ENCODE results near the gene FOXL2.

FOXL2 gene

GRCh38 chr3:138946663-138947494 is at the start of gene FOXL2, which contains the start of gene FOXL2NB:
TSS of gene FOXL2 (minus strand) at chr3:138947137. CDS start at chr3:138946722, 415 bp downstream.
TSS of gene FOXL2NB (plus strand) at chr3:138947217. CDS start at chr3:138947365, 148 bp downstream.
- no peak for DNase-seq (ENCODE audit: low read depth in 2 of 2)

DNA sequence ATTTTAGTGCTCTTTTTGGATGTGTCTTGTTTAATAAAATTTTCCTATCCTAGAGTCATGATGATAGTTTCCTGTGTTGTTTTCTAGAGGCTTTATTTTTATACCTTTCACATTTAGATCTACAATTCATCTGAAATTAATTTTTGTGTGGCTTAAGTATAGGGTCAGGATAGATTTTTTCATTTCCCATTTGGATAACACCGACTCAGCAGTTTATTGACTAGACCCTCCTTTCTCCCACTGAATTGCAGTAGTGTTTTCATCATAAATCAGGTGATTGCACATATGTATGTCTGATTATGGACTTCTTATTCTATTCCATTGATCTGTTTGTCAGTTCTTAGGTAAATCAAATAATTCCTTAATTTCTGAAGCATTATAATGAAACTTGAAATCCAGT is 48.8 kb upstream of the FOXL2 start:
- DNase-seq (ENCODE audit: low read depth in 2 of 2) = no peak

GRCh38 chr3:138987181-138987580 is 40.2 kb upstream of the FOXL2 start:
- no peak for DNase-seq (ENCODE audit: low read depth in 2 of 2)

DNA sequence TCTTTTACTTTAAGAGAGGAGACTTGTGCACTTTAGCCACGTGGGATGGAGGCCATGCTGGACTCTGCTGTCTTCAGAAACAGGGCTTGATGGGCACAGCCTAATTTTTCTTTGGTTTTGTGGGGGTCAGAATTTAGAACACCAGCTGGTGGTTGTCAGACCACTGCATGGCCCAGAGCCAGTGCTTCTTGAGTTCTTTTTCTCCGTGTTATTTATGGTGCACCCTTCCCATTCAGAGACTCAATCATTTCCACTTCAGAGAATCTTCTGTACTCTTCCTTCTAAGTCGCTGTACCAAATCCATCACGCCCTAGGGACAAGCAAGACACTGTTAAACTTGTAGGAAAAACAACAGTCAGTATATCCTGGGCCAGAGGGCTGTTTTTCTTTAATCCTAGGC is 39.0 kb upstream of the FOXL2 start:
- DNase-seq (ENCODE audit: low read depth in 2 of 2) = no peak

DNA sequence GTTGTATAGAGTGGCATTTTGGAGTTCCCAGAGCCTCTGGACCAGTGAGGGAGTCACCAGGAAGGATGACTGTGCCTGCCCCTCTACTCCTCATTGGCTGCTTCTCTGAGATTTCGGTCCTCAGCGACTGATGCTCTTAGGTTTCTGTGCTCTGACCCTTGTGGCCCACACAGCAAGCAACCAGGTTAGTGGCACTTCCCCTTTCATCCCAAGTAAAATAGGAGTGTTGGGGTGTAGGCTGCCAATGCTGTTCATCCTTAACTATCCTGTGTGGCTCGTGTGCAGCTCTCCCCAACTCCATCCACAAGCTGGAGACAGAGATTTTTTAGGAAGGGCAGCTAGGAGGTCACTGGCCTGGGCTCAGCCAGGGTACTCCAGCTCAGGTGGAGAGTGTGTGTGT is 37.9 kb upstream of the FOXL2 start:
- no peak for DNase-seq (ENCODE audit: low read depth in 2 of 2)

DNA sequence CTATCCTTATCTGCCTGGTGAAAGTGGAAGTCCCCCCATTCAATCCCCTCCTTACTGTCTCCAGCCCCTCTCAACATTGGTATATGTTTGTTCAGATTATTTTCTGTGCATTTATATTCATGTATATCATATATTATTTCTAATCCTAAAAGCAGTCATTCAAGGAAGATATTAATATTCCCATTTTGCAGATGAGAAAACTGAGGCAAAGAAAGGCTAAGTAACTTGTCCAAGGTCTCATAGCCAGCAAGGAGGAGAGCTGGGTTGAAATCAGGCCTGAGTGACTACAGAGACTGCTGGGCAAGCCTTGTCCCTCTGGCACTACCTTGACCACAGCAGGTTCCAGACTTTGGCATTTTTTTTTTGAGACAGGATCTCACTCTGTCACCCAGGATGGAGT is 29.1 kb upstream of the FOXL2 start:
- DNase-seq (ENCODE audit: low read depth in 2 of 2) = no peak

GRCh38 chr3:138975351-138975750 is 28.4 kb upstream of the FOXL2 start:
- DNase-seq (ENCODE audit: low read depth in 2 of 2) = no peak

GRCh38 chr3:138974462-138974861 is 27.5 kb upstream of the FOXL2 start:
- no peak for DNase-seq (ENCODE audit: low read depth in 2 of 2)

DNA sequence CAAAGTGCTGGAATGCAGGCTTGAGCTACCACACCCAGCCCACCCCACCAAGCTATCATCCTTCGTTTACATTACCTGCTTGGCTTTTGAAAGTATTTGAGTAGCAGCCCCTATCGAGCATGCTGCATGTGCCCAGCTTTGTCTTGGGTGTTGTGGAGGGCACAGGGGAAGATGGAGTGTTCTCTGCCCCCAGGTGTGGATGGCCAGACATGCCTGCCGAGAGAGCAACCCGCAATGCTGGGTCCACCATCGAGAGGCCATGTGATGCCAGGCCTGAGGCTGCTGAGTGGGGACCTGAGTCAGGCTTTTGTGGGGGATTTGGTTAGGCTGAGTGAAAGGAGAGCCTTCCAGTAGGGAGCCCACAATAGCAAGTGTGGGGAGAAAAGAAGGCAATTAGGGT is 26.0 kb upstream of the FOXL2 start:
- no peak for DNase-seq (ENCODE audit: low read depth in 2 of 2)

DNA sequence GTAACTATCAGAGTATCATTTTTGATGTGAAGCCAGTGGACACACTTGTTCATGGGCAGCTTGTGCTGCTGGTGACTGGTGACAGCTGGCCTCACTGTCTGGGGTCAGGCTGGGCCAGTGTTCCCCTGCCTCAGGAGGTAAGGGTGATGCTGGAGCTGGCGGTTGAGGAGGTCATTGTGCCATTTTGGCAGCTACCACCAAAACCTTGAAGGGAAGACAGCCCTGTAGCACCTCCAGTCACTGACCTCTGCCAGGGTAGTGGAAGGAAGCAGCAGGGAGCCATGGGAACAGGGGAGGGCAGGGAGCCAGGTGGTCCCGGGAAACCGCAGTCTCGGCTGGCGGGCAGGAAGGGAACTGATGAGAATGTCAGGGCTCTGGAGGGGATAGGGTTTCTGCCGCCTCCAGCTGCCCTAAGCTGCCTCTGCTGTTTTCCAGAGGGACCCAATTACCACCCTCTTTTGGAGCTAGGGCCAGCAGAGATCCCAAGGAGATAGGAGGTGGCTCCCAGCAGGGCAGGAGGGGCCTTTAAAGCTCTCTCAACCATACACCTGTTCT is 24.9 kb upstream of the FOXL2 start:
- no peak for DNase-seq (ENCODE audit: low read depth in 2 of 2)

DNA sequence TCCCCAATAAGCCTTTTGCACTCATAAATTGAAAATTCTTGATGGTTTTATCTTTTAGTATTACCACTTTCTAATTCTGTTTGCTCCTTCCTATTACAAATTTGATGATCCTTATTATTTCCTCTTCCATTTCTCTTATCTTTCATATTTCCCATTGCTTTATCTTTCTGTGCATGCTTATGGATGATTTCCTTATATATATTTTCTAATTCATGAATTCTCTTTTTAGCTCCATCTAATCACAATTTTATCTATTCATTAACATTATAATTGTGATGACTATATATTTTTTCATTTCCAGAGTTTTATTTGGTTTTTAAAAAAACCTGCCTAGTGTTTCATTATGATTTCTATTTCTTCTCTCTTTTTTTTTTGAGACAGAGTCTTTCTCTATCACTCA is 18.0 kb upstream of the FOXL2 start:
- no peak for DNase-seq (ENCODE audit: low read depth in 2 of 2)

DNA sequence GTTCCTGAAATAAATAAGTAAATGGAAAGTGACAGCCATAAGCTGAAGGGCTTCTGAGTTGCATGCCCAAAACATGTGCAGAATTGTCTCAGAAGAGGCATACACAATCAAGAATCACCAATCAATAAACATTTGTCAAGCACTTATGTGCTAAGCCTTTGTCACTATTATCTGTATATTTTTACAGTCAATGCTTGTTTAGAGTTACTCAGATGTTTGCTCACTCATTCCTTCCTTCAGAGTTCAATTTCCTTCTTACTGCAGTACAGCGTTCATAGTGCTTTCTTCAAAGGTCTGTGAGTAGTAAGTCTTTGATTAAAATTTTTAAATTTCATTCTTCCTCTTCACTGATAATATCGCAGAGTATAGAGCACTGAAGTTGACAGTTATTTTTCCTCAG is 17.3 kb upstream of the FOXL2 start:
- DNase-seq (ENCODE audit: low read depth in 2 of 2) = no peak

- no peak for DNase-seq (ENCODE audit: low read depth in 2 of 2)
Observed at GRCh38 chr3:138962854-138963560, 16.1 kb upstream of the FOXL2 start.

DNA sequence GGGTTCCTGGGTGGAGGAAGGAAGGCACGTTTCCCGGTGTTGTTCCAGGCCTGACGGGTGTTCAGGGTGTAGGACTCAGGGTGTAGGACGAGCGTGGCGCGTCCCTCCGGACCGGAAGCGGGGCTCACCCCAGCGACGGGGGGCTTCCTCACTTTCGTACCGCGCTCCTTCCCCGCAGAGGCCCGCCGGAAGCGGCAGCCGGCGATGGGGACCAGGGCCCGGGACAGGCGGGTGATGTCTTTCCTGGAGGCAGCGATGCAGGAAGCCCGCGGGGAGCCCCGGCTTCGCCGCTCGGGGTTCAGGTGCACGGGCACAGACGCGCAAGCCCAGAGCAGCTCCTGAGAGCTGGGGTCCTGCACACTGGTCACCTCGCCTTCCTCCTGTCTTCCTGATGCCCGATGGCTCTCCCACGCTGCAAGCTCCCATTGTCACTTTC is 13.5 kb upstream of the FOXL2 start:
- no peak for DNase-seq (ENCODE audit: low read depth in 2 of 2)

DNA sequence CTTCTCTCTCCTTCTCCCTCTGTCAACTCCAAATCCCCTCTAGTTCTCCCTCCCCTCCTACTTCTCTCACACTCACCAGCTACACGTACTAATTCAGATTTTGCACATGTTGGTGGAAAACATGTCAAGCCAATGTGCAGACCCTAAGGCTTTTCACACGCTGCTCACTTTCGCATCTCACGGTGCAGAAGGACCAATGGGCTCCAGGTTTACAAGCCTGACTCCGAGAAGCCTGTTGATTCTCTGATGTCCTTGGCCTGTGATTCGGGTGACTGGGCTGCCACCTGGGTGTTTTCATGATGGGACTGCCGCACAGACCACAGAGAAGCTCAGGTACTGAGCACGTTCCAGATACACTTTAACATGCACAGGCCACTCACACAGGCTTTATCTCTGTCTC is 3.8 kb upstream of the FOXL2 start:
- no peak for DNase-seq (ENCODE audit: low read depth in 2 of 2)

GRCh38 chr3:138950006-138950644 is 3.2 kb upstream of the FOXL2 start:
- DNase-seq (ENCODE audit: low read depth in 2 of 2) = no peak

DNA sequence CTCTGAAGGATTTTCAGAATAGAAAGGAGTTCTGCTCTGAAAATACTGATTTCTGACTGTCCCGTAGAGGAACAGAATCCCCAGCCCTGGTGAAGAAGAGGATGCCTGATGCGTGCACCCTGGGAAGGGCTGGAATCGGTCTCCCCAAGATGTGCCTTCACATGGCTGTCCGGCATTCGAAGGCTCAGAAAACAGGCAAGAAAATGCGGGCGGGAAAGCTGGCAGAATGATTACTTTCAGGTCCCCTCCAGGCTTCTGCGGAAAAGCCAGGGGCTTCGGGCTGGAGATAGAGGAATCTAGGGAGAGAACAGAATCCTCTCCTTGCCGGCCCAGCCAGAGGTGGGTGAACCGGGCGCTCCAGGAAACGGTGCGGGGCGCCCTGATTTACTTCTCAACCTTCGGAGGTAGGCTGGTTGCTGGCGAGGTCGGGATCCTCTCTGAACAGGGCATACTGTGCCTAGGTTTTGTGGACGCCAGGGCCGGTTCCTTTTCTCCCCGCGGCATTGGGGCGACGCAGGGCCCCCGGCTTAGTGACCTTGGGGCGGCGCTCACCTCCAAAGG is 2.6 kb upstream of the FOXL2 start:
- DNase-seq (ENCODE audit: low read depth in 2 of 2) = no peak

GRCh38 chr3:138949002-138949418 is 2.1 kb upstream of the FOXL2 start:
- DNase-seq (ENCODE audit: low read depth in 2 of 2) = no peak

GRCh38 chr3:138948371-138949001 is 1.5 kb upstream of the FOXL2 start:
- no peak for DNase-seq (ENCODE audit: low read depth in 2 of 2)

- DNase-seq (ENCODE audit: low read depth in 2 of 2) = no peak
Observed at GRCh38 chr3:138947495-138948121, 671 bp upstream of the FOXL2 start.

Data from activated CD4-positive, alpha-beta T cell treated with anti-CD3 and anti-CD28 coated beads for 24 hours (primary cell).